ENCODE measurements around the gene CFAP74. TPM values are rescaled to one million over a fixed set of nuclear protein-coding genes. Genes with fewer than 3 reads are reported as not detected.

The CFAP74 gene
- total and polyA plus RNA-seq, 2 experiments from 2014 or later, result not detected

GRCh38 chr1:2024887-2025286, 21.3 kb upstream of the CFAP74 start:
- H3K27ac ChIP-seq, result no peak overlapping the region
- no peaks in the 10 kb centered on the region for H3K4me1 ChIP-seq (ENCODE audit: insufficient read depth)
- no peak overlapping the region for H2AFZ ChIP-seq
- 88% methylated on average over 18 of the region's 18 CpGs for WGBS (ENCODE audit: low lambda C conversion rate, missing lambda C conversion rate)
- no peaks in the 10 kb centered on the region for H3K9me3 ChIP-seq (ENCODE audit: low read depth)
- peaks cover 25% of the 10 kb centered on the region for H3K27me3 ChIP-seq
- TF ChIP-seq EZH2 (IDR thresholded peaks at IDR 0.05; ENCODE audit: borderline replicate concordance) (no peak), EZH2phosphoT487 (IDR thresholded peaks at IDR 0.05; ENCODE audit: low read depth, severe bottlenecking, unreplicated experiment) (no peak), CTCF (IDR thresholded peaks at IDR 0.05; ENCODE audit: poor library complexity) (no peak)
- peaks cover under 1% of the 10 kb centered on the region for H4K20me1 ChIP-seq (ENCODE audit: insufficient read depth, poor library complexity, severe bottlenecking)
- no peak overlapping the region for H3K4me2 ChIP-seq
- H3K79me2 ChIP-seq, result no peaks in the 10 kb centered on the region
- no peak for DNase-seq (ENCODE audit: low spot score)
- H3K36me3 ChIP-seq (replicated peaks; ENCODE audit: insufficient read depth, low read depth), result no peaks in the 10 kb centered on the region
- H3K4me3 ChIP-seq, result no peak overlapping the region
- H3K9me2 ChIP-seq (replicated peaks; ENCODE audit: insufficient read depth), result no peaks in the 10 kb centered on the region

DNA sequence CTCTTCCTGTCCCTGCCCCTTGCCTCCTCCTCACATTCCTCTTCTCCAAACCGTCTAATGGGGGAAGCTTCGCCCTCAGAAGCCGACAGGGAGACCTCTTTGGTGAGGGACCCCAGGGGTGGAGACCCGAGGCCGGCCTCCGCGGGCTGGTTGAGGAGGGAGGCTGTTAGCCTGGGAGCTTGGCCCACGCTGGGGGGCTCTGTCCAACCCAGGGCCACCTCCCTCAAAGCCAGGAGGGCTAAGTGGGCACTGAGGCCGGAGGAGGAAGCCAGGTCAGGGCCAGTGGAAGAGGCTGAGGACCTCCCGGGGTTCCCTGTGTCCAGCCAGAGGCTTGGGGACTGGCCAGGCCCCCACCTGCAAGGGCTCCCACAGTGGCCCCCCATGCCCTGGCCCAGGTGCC, 20.9 kb upstream of the CFAP74 start:
- WGBS (ENCODE audit: low lambda C conversion rate, missing lambda C conversion rate), result 90% methylated on average over 10 of the region's 10 CpGs
- H3K27me3 ChIP-seq, result peaks cover 30% of the 10 kb centered on the region

DNA sequence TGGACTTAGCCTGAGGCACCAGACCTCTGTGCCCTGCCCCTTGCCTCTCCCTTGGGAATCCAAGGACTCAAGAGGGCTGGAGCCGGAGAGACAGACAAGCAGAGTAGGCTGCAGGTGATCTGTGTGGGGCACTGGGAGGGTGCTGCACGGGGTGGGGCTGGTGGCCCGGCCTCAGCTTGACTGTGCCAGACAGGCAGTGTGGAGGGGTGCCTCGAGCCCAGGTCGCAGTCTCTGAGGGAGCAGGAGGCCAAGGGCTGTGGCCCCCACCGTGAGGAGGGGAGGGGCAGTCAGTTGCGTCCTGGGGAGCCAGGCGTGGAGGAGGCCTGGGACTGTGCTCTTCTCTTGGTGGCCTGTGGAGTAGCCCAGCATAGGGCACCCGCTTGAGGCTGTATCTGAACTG, 19.6 kb upstream of the CFAP74 start:
- peaks cover 3% of the 10 kb centered on the region for H4K20me1 ChIP-seq (ENCODE audit: insufficient read depth, poor library complexity, severe bottlenecking)
- H3K4me2 ChIP-seq, result no peak overlapping the region
- H3K9me2 ChIP-seq (replicated peaks; ENCODE audit: insufficient read depth), result no peaks in the 10 kb centered on the region
- WGBS (ENCODE audit: low lambda C conversion rate, missing lambda C conversion rate), result 84% methylated on average over 4 of the region's 9 CpGs
- TF ChIP-seq EZH2 (IDR thresholded peaks at IDR 0.05; ENCODE audit: borderline replicate concordance), result no peak
- TF ChIP-seq EZH2phosphoT487 (IDR thresholded peaks at IDR 0.05; ENCODE audit: low read depth, severe bottlenecking, unreplicated experiment), result no peak
- no peak for TF ChIP-seq CTCF (IDR thresholded peaks at IDR 0.05; ENCODE audit: poor library complexity)
- peaks cover 37% of the 10 kb centered on the region for H3K27me3 ChIP-seq
- peaks cover 3% of the 10 kb centered on the region for H3K4me1 ChIP-seq (ENCODE audit: insufficient read depth)
- no peak overlapping the region for H3K4me3 ChIP-seq
- H2AFZ ChIP-seq, result no peak overlapping the region
- H3K27ac ChIP-seq, result no peak overlapping the region
- H3K9me3 ChIP-seq (ENCODE audit: low read depth), result no peaks in the 10 kb centered on the region
- no peak for DNase-seq (ENCODE audit: low spot score)
- H3K36me3 ChIP-seq (replicated peaks; ENCODE audit: insufficient read depth, low read depth), result no peaks in the 10 kb centered on the region
- H3K79me2 ChIP-seq, result no peaks in the 10 kb centered on the region

More for the DNA sequence above, 20.9 kb upstream of the CFAP74 start:
- Histone ChIP-seq H3K36me3 (replicated peaks; ENCODE audit: insufficient read depth, low read depth) (no peaks in the 10 kb centered on the region), H3K27ac (no peak overlapping the region), H3K9me3 (ENCODE audit: low read depth) (no peaks in the 10 kb centered on the region), H3K4me1 (ENCODE audit: insufficient read depth) (peaks cover 3% of the 10 kb centered on the region), H3K4me3 (no peak overlapping the region), H3K4me2 (no peak overlapping the region), H3K79me2 (no peaks in the 10 kb centered on the region), H2AFZ (no peak overlapping the region), H3K9me2 (replicated peaks; ENCODE audit: insufficient read depth) (no peaks in the 10 kb centered on the region), H4K20me1 (ENCODE audit: insufficient read depth, poor library complexity, severe bottlenecking) (peaks cover 3% of the 10 kb centered on the region)
- no peak for DNase-seq (ENCODE audit: low spot score)
- no peak for TF ChIP-seq CTCF (IDR thresholded peaks at IDR 0.05; ENCODE audit: poor library complexity)
- TF ChIP-seq EZH2 (IDR thresholded peaks at IDR 0.05; ENCODE audit: borderline replicate concordance), result no peak
- no peak for TF ChIP-seq EZH2phosphoT487 (IDR thresholded peaks at IDR 0.05; ENCODE audit: low read depth, severe bottlenecking, unreplicated experiment)
